H1 (cell line): ENCODE measurements around the gene ACTR3C. TPM values are rescaled to one million over a fixed set of nuclear protein-coding genes. Genes with fewer than 3 reads are reported as not detected.
"Not testable (repeated sequence)": the region's sequence is repeated elsewhere in the genome, so short reads cannot be mapped to it uniquely, and the experiment has no call there.

Source experiments
- CTCF ChIA-PET: fragments of 300-600 bp; sonication (Branson Sonifier 250); formaldehyde crosslinking; loops from one replicate; lab custom pipeline; 2021; ENCODE audit not compliant: partially characterized antibody; lab: Charles Lee
- POLR2A ChIA-PET: fragments of 300-600 bp; sonication (Branson Sonifier 250); formaldehyde crosslinking; loops from one replicate; lab custom pipeline; 2021; ENCODE audit warnings: inconsistent platforms; ENCODE audit not compliant: partially characterized antibody; lab: Charles Lee
- DNase-seq, 2 experiments: peaks; one replicate each; pipeline versions ENCODE4 v3.0.0 to v3.0.0-alpha.2; 2010 to 2022; ENCODE audit warnings: low spot score in 2 of 2, low read depth in 1 of 2, mixed read lengths in 1 of 2
- FAIRE-seq: peaks from 2 replicates; lab custom pipeline; 2011; peaks lifted over from hg19 to GRCh38; lab: Jason Lieb, UNC
- H2AFZ ChIP-seq: 2 replicates; pipeline ENCODE4 v1.8.1; 2012; ENCODE audit warnings: low read length, inconsistent platforms
- H2AK5ac ChIP-seq: 2 replicates; pipeline ENCODE4 v1.6.1; 2013; ENCODE audit warnings: low read depth, low read length
- H2BK120ac ChIP-seq: replicated peaks from 2 replicates; pipeline ENCODE3; 2013; ENCODE audit warnings: low read depth, low read length, inconsistent platforms
- H2BK12ac ChIP-seq: 2 replicates; pipeline ENCODE4 v1.6.1; 2013; ENCODE audit warnings: low read depth, low read length
- H2BK15ac ChIP-seq: 2 replicates; pipeline ENCODE4 v1.6.1; 2013; ENCODE audit warnings: low read length
- H2BK20ac ChIP-seq: 2 replicates; pipeline ENCODE4 v1.6.1; 2013; ENCODE audit warnings: low read length
- H2BK5ac ChIP-seq: 2 replicates; pipeline ENCODE4 v1.6.1; 2013; ENCODE audit warnings: low read depth, low read length
- H3K14ac ChIP-seq: 2 replicates; pipeline ENCODE4 v1.6.1; 2013; ENCODE audit warnings: inconsistent platforms; ENCODE audit not compliant: insufficient read length
- H3K18ac ChIP-seq: 2 replicates; pipeline ENCODE4 v1.6.1; 2013; ENCODE audit warnings: low read length; ENCODE audit errors: extremely low read depth
- H3K23ac ChIP-seq: 2 replicates; pipeline ENCODE4 v1.6.1; 2013; ENCODE audit warnings: inconsistent platforms; ENCODE audit not compliant: insufficient read length
- H3K23me2 ChIP-seq: 2 replicates; pipeline ENCODE4 v1.6.1; 2013; ENCODE audit warnings: low read depth, low read length
- H3K27ac ChIP-seq: 2 replicates; pipeline ENCODE4 v1.6.1; 2011; ENCODE audit warnings: low read depth, low read length, inconsistent platforms
- H3K27me3 ChIP-seq, 4 experiments: replicated peaks in 1 of 4; 1 replicate in 1 of 4; 2 replicates in 3 of 4; pipeline versions ENCODE4 v1.6.1 to v1.8.1; 2011 to 2013; ENCODE audit warnings: low read length in 3 of 4, mild to moderate bottlenecking in 3 of 4, inconsistent platforms in 2 of 4, mixed read lengths in 2 of 4, moderate library complexity in 1 of 4; ENCODE audit not compliant: control insufficient read depth in 3 of 4, insufficient read depth in 3 of 4; ENCODE audit errors: extremely low read depth in 1 of 4
- H3K36me3 ChIP-seq, 4 experiments: 2 replicates each; pipeline versions ENCODE4 v1.6.1 to v1.8.1; 2011 to 2013; ENCODE audit warnings: mild to moderate bottlenecking in 4 of 4, low read length in 3 of 4, moderate library complexity in 2 of 4, control low read depth in 1 of 4, inconsistent platforms in 1 of 4; ENCODE audit not compliant: insufficient read depth in 4 of 4, control insufficient read depth in 2 of 4
- H3K4ac ChIP-seq: replicated peaks from 2 replicates; pipeline ENCODE3; 2013; ENCODE audit warnings: low read length, low read depth, mixed read lengths, inconsistent platforms; ENCODE audit not compliant: insufficient read length
- H3K4me1 ChIP-seq, 4 experiments: replicated peaks in 1 of 4; 1 replicate in 1 of 4; 2 replicates in 3 of 4; pipeline versions ENCODE4 v1.6.1 to v1.8.1; 2011 to 2013; ENCODE audit warnings: low read length in 3 of 4, inconsistent platforms in 2 of 4, mixed read lengths in 1 of 4; ENCODE audit not compliant: insufficient read depth in 4 of 4, control insufficient read depth in 3 of 4
- H3K4me2 ChIP-seq, 2 experiments: 2 replicates each; pipeline versions ENCODE4 v1.6.1 to v1.8.1; 2011 to 2013; ENCODE audit warnings: low read depth in 2 of 2, low read length in 2 of 2, control low read depth in 1 of 2, inconsistent platforms in 1 of 2, mild to moderate bottlenecking in 1 of 2; ENCODE audit not compliant: insufficient read depth in 1 of 2
- H3K4me3 ChIP-seq, 4 experiments: fragments of 200-600, 300-600 bp in 1 of 4; sonication (generic), shearing (Covaris generic), sonication (Bioruptor Twin) in 1 of 4; 2 replicates each; pipeline versions ENCODE4 v1.5.1 to v1.8.1; 2011 to 2016; ENCODE audit warnings: low read length in 4 of 4, low read depth in 3 of 4, control low read depth in 2 of 4, inconsistent platforms in 2 of 4, mild to moderate bottlenecking in 2 of 4, mixed read lengths in 1 of 4, moderate library complexity in 1 of 4; ENCODE audit not compliant: insufficient read depth in 2 of 4; ENCODE audit errors: extremely low read depth in 1 of 4
- H3K56ac ChIP-seq: replicated peaks from 2 replicates; pipeline ENCODE3; 2013; ENCODE audit warnings: low read depth, mild to moderate bottlenecking, mixed read lengths, low read length, inconsistent platforms; ENCODE audit not compliant: insufficient read length
- H3K79me1 ChIP-seq: 2 replicates; pipeline ENCODE4 v1.6.1; 2013; ENCODE audit warnings: low read depth, low read length, control low read depth
- H3K79me2 ChIP-seq, 2 experiments: 2 replicates each; pipeline versions ENCODE4 v1.6.1 to v1.8.1; 2012 to 2013; ENCODE audit warnings: low read length in 2 of 2, mild to moderate bottlenecking in 2 of 2, inconsistent platforms in 1 of 2; ENCODE audit not compliant: insufficient read depth in 2 of 2, control insufficient read depth in 1 of 2
- H3K9ac ChIP-seq, 4 experiments: replicated peaks in 1 of 4; 1 replicate in 1 of 4; 2 replicates in 3 of 4; pipeline versions ENCODE4 v1.6.1 to v1.8.1; 2011 to 2013; ENCODE audit warnings: low read depth in 3 of 4, low read length in 3 of 4, control low read depth in 2 of 4, mild to moderate bottlenecking in 2 of 4, moderate library complexity in 2 of 4, inconsistent platforms in 1 of 4; ENCODE audit errors: extremely low read depth in 1 of 4
- H3K9me3 ChIP-seq, 2 experiments: 2 replicates each; pipeline versions ENCODE4 v1.6.1 to v1.8.1; 2012 to 2013; ENCODE audit warnings: mild to moderate bottlenecking in 2 of 2, moderate library complexity in 2 of 2, control low read depth in 1 of 2, inconsistent platforms in 1 of 2, low read depth in 1 of 2, low read length in 1 of 2, mixed read lengths in 1 of 2; ENCODE audit not compliant: insufficient read depth in 2 of 2
- H4K20me1 ChIP-seq, 2 experiments: replicated peaks in 1 of 2; 2 replicates each; pipeline versions ENCODE3 to v1.8.1; 2011 to 2013; ENCODE audit warnings: inconsistent platforms in 2 of 2, low read length in 2 of 2, mild to moderate bottlenecking in 1 of 2; ENCODE audit not compliant: insufficient read depth in 2 of 2, control insufficient read depth in 1 of 2
- H4K5ac ChIP-seq: 2 replicates; pipeline ENCODE4 v1.6.1; 2013; ENCODE audit warnings: low read length, low read depth, mixed read lengths, inconsistent platforms; ENCODE audit not compliant: insufficient read length
- H4K8ac ChIP-seq: 2 replicates; pipeline ENCODE4 v1.8.0; 2013; ENCODE audit warnings: mild to moderate bottlenecking, moderate library complexity, low read length, inconsistent platforms; ENCODE audit not compliant: insufficient read depth; ENCODE audit errors: extremely low read depth
- H4K91ac ChIP-seq: replicated peaks from 2 replicates; pipeline ENCODE3; 2013; ENCODE audit warnings: low read length, mixed read lengths, inconsistent platforms; ENCODE audit not compliant: insufficient read length
- MAFK ChIP-seq: IDR thresholded peaks from 2 replicates; pipeline ENCODE4 v1.6.1; 2012; ENCODE audit warnings: low read depth, mild to moderate bottlenecking, improper control_type of control experiment, low read length
- WGBS, 2 experiments: shearing (Covaris generic) in 1 of 2; methylation state at CpG; one replicate each; pipeline versions ENCODE4 v1.1.6 to v1.1.7; 2013 to 2015; ENCODE audit warnings: low lambda C conversion rate in 2 of 2, mixed read lengths in 2 of 2, inconsistent platforms in 1 of 2, low coverage in 1 of 2, missing lambda C conversion rate in 1 of 2; ENCODE audit not compliant: insufficient replicate concordance in 2 of 2, insufficient coverage in 1 of 2, insufficient read length in 1 of 2; ENCODE audit errors: extremely low coverage in 1 of 2, missing lambda C conversion rate in 1 of 2; 5-methylcytosine and 5-hydroxymethylcytosine counted together
- polyA plus RNA-seq, 7 experiments: library from polyadenylated mRNA; depleted of rRNA in 3 of 7; stranded (reverse) in 5 of 7; unstranded in 2 of 7; fragments of >200 nt in 5 of 7; fragments of 200-250 nt in 2 of 7; gene quantifications; 1 replicate in 5 of 7; 2 replicates in 1 of 7; 4 replicates in 1 of 7; pipeline versions ENCODE4 v1.2.1 to v1.2.3, GENCODE V29; 2011 to 2013; ENCODE audit warnings: missing spikeins in 2 of 7, mixed read lengths in 2 of 7
- total RNA-seq: library from RNA; stranded (reverse); fragmentation: NEBNext Ultra II Directional; extraction: Animal tissue kit (Norgen Biotek cat#: 25700); gene quantifications from 2 replicates; pipeline ENCODE4 v1.2.1, GENCODE V29; 2021

Gene ACTR3C
- total and polyA plus RNA-seq, 2 of the 8 experiments (the other 6 are each of a cell fraction or from before 2014, with no cell fraction given), result 1.5 TPM; not detected in 1

DNA sequence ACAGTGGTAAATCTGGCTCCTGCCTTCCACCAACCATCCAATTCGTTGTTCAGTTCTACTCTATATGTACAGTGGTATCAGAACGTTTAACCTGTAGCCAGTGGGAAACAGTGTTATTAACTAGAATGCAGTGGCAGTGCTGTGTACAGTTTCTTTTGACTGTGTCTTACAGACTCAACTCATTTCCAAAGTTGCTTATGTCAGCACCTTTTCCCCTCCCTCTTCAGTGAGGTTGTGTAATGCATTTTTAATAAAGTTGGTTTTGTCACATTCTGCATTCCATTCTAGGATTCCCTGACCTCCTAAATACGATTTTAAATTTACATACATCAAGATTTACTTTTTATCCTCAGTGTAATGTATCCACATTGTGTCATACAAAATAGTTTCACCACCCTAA is 97.9 kb downstream of the ACTR3C start:
- H2BK20ac ChIP-seq, H2BK15ac ChIP-seq, H3K14ac ChIP-seq, H2BK5ac ChIP-seq, H2BK120ac ChIP-seq, FAIRE-seq, H3K18ac ChIP-seq, H3K36me3 ChIP-seq, H2AFZ ChIP-seq, H4K91ac ChIP-seq, H3K23me2 ChIP-seq, H3K4me1 ChIP-seq, H2AK5ac ChIP-seq, DNase-seq, H3K56ac ChIP-seq, H3K9me3 ChIP-seq, H3K27ac ChIP-seq, H3K4me3 ChIP-seq, H3K79me2 ChIP-seq, H4K20me1 ChIP-seq, H3K23ac ChIP-seq, H3K4me2 ChIP-seq, H4K5ac ChIP-seq, H2BK12ac ChIP-seq, H3K4ac ChIP-seq, H3K9ac ChIP-seq, H4K8ac ChIP-seq, H3K79me1 ChIP-seq, POLR2A ChIA-PET: not testable (repeated sequence)
- CTCF ChIA-PET, result interaction anchor here (0.7 kb wide), 1 partner anchor 141 kb away, joined by 3 read pairs; no protein-coding TSS in a partner anchor
- peaks cover 4 to 17% (median 14%) of the 10 kb centered on the region in 4 experiments for H3K27me3 ChIP-seq
- peak; percentile 25; the same call in 1 of the 2 replicates for TF ChIP-seq MAFK
- WGBS, 2 experiments, result 87% methylated on average over 3 of the region's 3 CpGs; no CpG with 5 or more reads in 1 of the 2 experiments
